ENCODE results near the gene CORO2A. TPM values are rescaled to one million over a fixed set of nuclear protein-coding genes. Genes with fewer than 3 reads are reported as not detected.
"Not testable (repeated sequence)": the region's sequence is repeated elsewhere in the genome, so short reads cannot be mapped to it uniquely, and the experiment has no call there.

CORO2A gene
- total RNA-seq, 1 donor from 2014 or later: 2.4 TPM

DNA sequence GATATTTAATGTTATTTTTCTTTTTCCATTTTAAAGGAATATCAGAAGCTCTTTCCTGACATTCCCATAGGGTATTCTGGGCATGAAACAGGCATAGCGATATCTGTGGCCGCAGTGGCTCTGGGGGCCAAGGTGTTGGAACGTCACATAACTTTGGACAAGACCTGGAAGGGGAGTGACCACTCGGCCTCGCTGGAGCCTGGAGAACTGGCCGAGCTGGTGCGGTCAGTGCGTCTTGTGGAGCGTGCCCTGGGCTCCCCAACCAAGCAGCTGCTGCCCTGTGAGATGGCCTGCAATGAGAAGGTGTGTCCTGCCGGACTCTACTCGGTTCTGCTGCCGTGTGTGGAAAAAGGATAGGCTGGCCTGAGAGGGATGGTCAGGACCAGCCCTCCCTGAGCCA is 111.7 kb downstream of the CORO2A start:
- Mint-ChIP-seq H3K4me1 (peaks cover 13% of the 10 kb centered on the region), H3K4me3 (no peak overlapping the region), H3K27ac (no peak overlapping the region), H3K9me3 (no peaks in the 10 kb centered on the region), H3K36me3 (peaks cover 14% of the 10 kb centered on the region), H3K27me3 (ENCODE audit: insufficient read depth, low read depth) (peaks cover 2% of the 10 kb centered on the region)
- TF ChIP-seq, protein P1, sequence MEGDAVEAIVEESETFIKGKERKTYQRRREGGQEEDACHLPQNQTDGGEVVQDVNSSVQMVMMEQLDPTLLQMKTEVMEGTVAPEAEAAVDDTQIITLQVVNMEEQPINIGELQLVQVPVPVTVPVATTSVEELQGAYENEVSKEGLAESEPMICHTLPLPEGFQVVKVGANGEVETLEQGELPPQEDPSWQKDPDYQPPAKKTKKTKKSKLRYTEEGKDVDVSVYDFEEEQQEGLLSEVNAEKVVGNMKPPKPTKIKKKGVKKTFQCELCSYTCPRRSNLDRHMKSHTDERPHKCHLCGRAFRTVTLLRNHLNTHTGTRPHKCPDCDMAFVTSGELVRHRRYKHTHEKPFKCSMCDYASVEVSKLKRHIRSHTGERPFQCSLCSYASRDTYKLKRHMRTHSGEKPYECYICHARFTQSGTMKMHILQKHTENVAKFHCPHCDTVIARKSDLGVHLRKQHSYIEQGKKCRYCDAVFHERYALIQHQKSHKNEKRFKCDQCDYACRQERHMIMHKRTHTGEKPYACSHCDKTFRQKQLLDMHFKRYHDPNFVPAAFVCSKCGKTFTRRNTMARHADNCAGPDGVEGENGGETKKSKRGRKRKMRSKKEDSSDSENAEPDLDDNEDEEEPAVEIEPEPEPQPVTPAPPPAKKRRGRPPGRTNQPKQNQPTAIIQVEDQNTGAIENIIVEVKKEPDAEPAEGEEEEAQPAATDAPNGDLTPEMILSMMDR (IDR thresholded peaks at IDR 0.05): no peak
- no peak for TF ChIP-seq EZH2phosphoT487 (IDR thresholded peaks at IDR 0.05)
- TF ChIP-seq EZH2 (IDR thresholded peaks at IDR 0.05): no peak
- DNase-seq (ENCODE audit: low spot score): no peak
- Histone ChIP-seq H3K27me3 (no peaks in the 10 kb centered on the region), H3K4me3 (no peak overlapping the region), H3F3A (ENCODE audit: low read depth) (peaks cover 8% of the 10 kb centered on the region), H3K9me3 (ENCODE audit: low read depth) (no peaks in the 10 kb centered on the region), H3K4me2 (no peak overlapping the region), H3K27ac (no peak overlapping the region), H3K9ac (no peak overlapping the region), H3K79me2 (ENCODE audit: low read depth) (no peaks in the 10 kb centered on the region), H3K4me1 (peaks cover 6% of the 10 kb centered on the region), H2AFZ (replicated peaks) (no peak overlapping the region), H3K36me3 (no peaks in the 10 kb centered on the region), H4K20me1 (ENCODE audit: low read depth) (no peaks in the 10 kb centered on the region)

DNA sequence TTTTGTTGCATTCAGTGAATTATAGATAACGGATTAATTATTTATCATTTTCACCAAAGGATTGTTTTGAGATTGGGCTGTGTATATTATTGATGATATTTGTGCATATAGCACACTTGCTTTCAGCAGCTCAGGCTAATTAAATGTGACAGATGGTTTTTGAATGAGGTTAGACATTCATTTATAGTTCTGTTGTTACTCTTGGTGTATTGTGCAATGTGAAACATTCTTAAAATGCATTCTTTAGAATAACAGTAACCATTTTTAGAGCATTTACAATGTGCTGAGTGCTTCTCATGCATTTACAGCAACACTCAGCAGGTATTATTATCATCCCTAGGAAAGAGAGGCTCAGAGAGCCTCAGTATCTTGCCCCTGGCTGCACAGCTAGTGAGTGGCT is 112.1 kb downstream of the CORO2A start:
- no peak for TF ChIP-seq EZH2 (IDR thresholded peaks at IDR 0.05)
- TF ChIP-seq EZH2phosphoT487 (IDR thresholded peaks at IDR 0.05): no peak
- TF ChIP-seq, protein P1 (IDR thresholded peaks at IDR 0.05): no peak
- Histone ChIP-seq H3K79me2 (ENCODE audit: low read depth) (no peaks in the 10 kb centered on the region), H3K4me3 (no peak overlapping the region), H3K9me3 (ENCODE audit: low read depth) (no peaks in the 10 kb centered on the region), H3K27me3 (no peaks in the 10 kb centered on the region), H4K20me1 (ENCODE audit: low read depth) (no peaks in the 10 kb centered on the region), H3F3A (ENCODE audit: low read depth) (peaks cover 3% of the 10 kb centered on the region), H2AFZ (replicated peaks) (no peak overlapping the region), H3K36me3 (no peaks in the 10 kb centered on the region), H3K4me1 (peaks cover 2% of the 10 kb centered on the region), H3K27ac (no peak overlapping the region), H3K4me2 (no peak overlapping the region), H3K9ac (no peak overlapping the region)
- peaks cover 2% of the 10 kb centered on the region for H3K27me3 Mint-ChIP-seq (ENCODE audit: insufficient read depth, low read depth)
- H3K9me3 Mint-ChIP-seq: no peaks in the 10 kb centered on the region
- no peak for DNase-seq (ENCODE audit: low spot score)
- peaks cover 13% of the 10 kb centered on the region for H3K4me1 Mint-ChIP-seq
- peaks cover 14% of the 10 kb centered on the region for H3K36me3 Mint-ChIP-seq
- no peak overlapping the region for H3K4me3 Mint-ChIP-seq
- no peak overlapping the region for H3K27ac Mint-ChIP-seq

DNA sequence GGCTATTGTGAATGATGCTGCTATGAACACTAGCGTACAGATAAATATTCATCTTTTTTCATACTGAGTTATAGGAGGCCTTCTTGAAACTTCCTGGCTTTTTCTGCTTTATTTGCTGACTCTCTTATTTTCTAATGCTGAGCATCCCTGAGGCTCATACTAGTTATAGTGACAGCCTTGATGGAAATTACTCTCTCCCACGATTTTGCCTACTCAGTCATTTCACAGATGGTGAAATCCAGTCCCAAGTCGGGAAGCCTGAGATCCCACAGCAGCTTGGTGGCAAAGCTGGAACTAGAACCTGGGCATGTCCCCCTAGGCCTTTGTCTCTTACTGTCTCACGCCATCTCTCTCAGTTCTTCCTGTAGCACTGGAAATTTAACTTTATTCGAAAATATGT is 113.5 kb downstream of the CORO2A start:
- Mint-ChIP-seq H3K4me1 (peaks cover 9% of the 10 kb centered on the region), H3K27me3 (ENCODE audit: insufficient read depth, low read depth) (peaks cover 2% of the 10 kb centered on the region), H3K36me3 (peaks cover 13% of the 10 kb centered on the region), H3K9me3 (no peaks in the 10 kb centered on the region), H3K27ac (no peak overlapping the region), H3K4me3 (no peak overlapping the region)
- Histone ChIP-seq H2AFZ (replicated peaks) (no peak overlapping the region), H3K4me2 (no peak overlapping the region), H3K4me3 (no peak overlapping the region), H4K20me1 (ENCODE audit: low read depth) (no peaks in the 10 kb centered on the region), H3K79me2 (ENCODE audit: low read depth) (no peaks in the 10 kb centered on the region), H3K27me3 (no peaks in the 10 kb centered on the region), H3K9me3 (ENCODE audit: low read depth) (no peaks in the 10 kb centered on the region), H3K4me1 (peaks cover 3% of the 10 kb centered on the region), H3F3A (ENCODE audit: low read depth) (no peaks in the 10 kb centered on the region), H3K27ac (no peak overlapping the region), H3K9ac (no peak overlapping the region), H3K36me3 (no peaks in the 10 kb centered on the region)
- DNase-seq (ENCODE audit: low spot score): no peak
- TF ChIP-seq EZH2 (IDR thresholded peaks at IDR 0.05): no peak

DNA sequence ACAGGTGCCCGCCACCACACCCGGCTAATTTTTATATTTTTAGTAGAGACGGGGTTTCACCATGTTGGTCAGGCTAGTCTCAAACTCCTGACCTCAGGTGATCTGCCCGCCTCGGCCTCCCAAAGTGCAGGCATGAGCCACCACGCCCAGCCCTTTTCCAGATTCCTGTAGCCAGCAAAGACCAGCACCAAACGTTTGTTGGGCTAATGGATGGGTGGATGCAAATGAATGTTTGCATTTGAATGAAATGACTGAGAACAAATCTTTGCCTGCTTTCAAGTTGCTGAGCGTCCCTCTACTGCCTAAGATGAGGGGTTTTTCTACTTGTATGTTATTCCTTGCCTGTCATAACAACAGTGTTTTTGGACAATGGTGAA is 115.9 kb downstream of the CORO2A start:
- H3K36me3 Mint-ChIP-seq; H3K4me3 Mint-ChIP-seq; H3K4me1 Mint-ChIP-seq; H3K9me3 ChIP-seq (ENCODE audit: low read depth); H3K9me3 Mint-ChIP-seq; H4K20me1 ChIP-seq (ENCODE audit: low read depth); H2AFZ ChIP-seq (replicated peaks); H3K4me3 ChIP-seq; H3K9ac ChIP-seq; DNase-seq (ENCODE audit: low spot score); H3K27ac ChIP-seq; H3K27me3 ChIP-seq; H3K27me3 Mint-ChIP-seq (ENCODE audit: insufficient read depth, low read depth); H3K4me2 ChIP-seq; H3K36me3 ChIP-seq; H3F3A ChIP-seq (ENCODE audit: low read depth); H3K27ac Mint-ChIP-seq; H3K4me1 ChIP-seq; H3K79me2 ChIP-seq (ENCODE audit: low read depth): not testable (repeated sequence)

All from neural progenitor cell (in vitro differentiated cells).